Activated T-helper 9 cell treated with anti-CD3 and anti-CD28 coated beads, Interleukin-2, amount 50 U/mL, for 16 hours (primary cell): ENCODE data around the gene PRXL2B.
"Not testable (repeated sequence)": the region's sequence is repeated elsewhere in the genome, so short reads cannot be mapped to it uniquely, and the experiment has no call there.

Experiments used
- DNase-seq: peaks from one replicate; pipeline ENCODE4 v3.0.0-alpha.2; 2020; ENCODE audit warnings: low read depth

Gene PRXL2B

GRCh38 chr1:2550309-2550861 lies 36.2 kb upstream of the PRXL2B start:
- not testable (repeated sequence) for DNase-seq

GRCh38 chr1:2551544-2551943 lies 35.0 kb upstream of the PRXL2B start:
- DNase-seq: not testable (repeated sequence)

- DNase-seq: no peak
Observed at GRCh38 chr1:2552189-2552588, 34.4 kb upstream of the PRXL2B start.

GRCh38 chr1:2553076-2553475 lies 33.5 kb upstream of the PRXL2B start:
- not testable (repeated sequence) for DNase-seq

- no peak for DNase-seq
Observed at GRCh38 chr1:2553871-2554620, 32.5 kb upstream of the PRXL2B start.

- DNase-seq: no peak
Observed at GRCh38 chr1:2554621-2555387, 31.8 kb upstream of the PRXL2B start.

- DNase-seq: peak; percentile 61
Observed at GRCh38 chr1:2555634-2556276, 30.8 kb upstream of the PRXL2B start.

GRCh38 chr1:2556277-2556677 lies 30.3 kb upstream of the PRXL2B start, which contains the start of gene TNFRSF14:
TNFRSF14 (plus strand) TSS chr1:2556371; CDS start chr1:2556665, 294 bp downstream.
- peak; percentile 56 for DNase-seq

- DNase-seq: no peak
Observed at GRCh38 chr1:2556678-2557481, 29.7 kb upstream of the PRXL2B start.

GRCh38 chr1:2557482-2558400 lies 28.8 kb upstream of the PRXL2B start:
- no peak for DNase-seq

- DNase-seq: no peak
Observed at GRCh38 chr1:2558420-2558819, 28.2 kb upstream of the PRXL2B start.

- DNase-seq: no peak
Observed at GRCh38 chr1:2558861-2559260, 27.7 kb upstream of the PRXL2B start.

- no peak for DNase-seq
Observed at GRCh38 chr1:2559509-2560298, 26.9 kb upstream of the PRXL2B start.

- DNase-seq: no peak
Observed at GRCh38 chr1:2560299-2561073, 26.1 kb upstream of the PRXL2B start.

GRCh38 chr1:2561446-2561845 lies 25.1 kb upstream of the PRXL2B start:
- no peak for DNase-seq

- no peak for DNase-seq
Observed at GRCh38 chr1:2561898-2562895, 24.4 kb upstream of the PRXL2B start.

- DNase-seq: no peak
Observed at GRCh38 chr1:2563205-2563604, 23.4 kb upstream of the PRXL2B start.
